ENCODE measurements around the gene CDR2. TPM values are rescaled to one million over a fixed set of nuclear protein-coding genes. Genes with fewer than 3 reads are reported as not detected.

The CDR2 gene
- total RNA-seq, 4 donors from 2014 or later = 10.7 to 37.1 (median 21.6) TPM

- Histone ChIP-seq H3K36me3 (peaks cover 91% of the 10 kb centered on the region), H3K27ac (no peak overlapping the region), H3K4me1 (peaks cover 20% of the 10 kb centered on the region), H3K27me3 (no peaks in the 10 kb centered on the region), H3K4me3 (no peak overlapping the region), H3K9me3 (no peaks in the 10 kb centered on the region)
- peak in 1 of 2 donors; percentile 76 for DNase-seq (ENCODE audit: low spot score in 2 of 2)
- TF ChIP-seq POLR2A (IDR thresholded peaks at IDR 0.05) (no peak), POLR2AphosphoS5 (IDR thresholded peaks at IDR 0.05) (no peak), EP300 (IDR thresholded peaks at IDR 0.05) (no peak)
- WGBS = 76% methylated on average over 4 of the region's 9 CpGs
These were observed 58.0 kb downstream of the CDR2 start for GRCh38 chr16:22316411-22316811.

GRCh38 chr16:22315979-22316378 is 58.4 kb downstream of the CDR2 start:
- 83% methylated on average over 1 of the region's 1 CpG for WGBS
- TF ChIP-seq POLR2AphosphoS5 (IDR thresholded peaks at IDR 0.05) (no peak), EP300 (IDR thresholded peaks at IDR 0.05) (no peak), CTCF (IDR thresholded peaks at IDR 0.05) (no peak), POLR2A (IDR thresholded peaks at IDR 0.05) (no peak)
- peaks cover 20% of the 10 kb centered on the region for H3K4me1 ChIP-seq
- DNase-seq (ENCODE audit: low spot score in 2 of 2) = peak in 1 of 2 donors; percentile 6
- no peak overlapping the region for H3K4me3 ChIP-seq
- no peaks in the 10 kb centered on the region for H3K9me3 ChIP-seq
- H3K27ac ChIP-seq = no peak overlapping the region
- peaks cover 93% of the 10 kb centered on the region for H3K36me3 ChIP-seq
- H3K27me3 ChIP-seq = no peaks in the 10 kb centered on the region

- Histone ChIP-seq H3K9me3 (no peaks in the 10 kb centered on the region), H3K4me1 (peaks cover 20% of the 10 kb centered on the region), H3K27ac (peak overlapping the region; percentile 13), H3K4me3 (peak overlapping the region; percentile 12), H3K36me3 (peaks cover 93% of the 10 kb centered on the region), H3K27me3 (no peaks in the 10 kb centered on the region)
- 65% methylated on average over 19 of the region's 37 CpGs for WGBS
- no peak for TF ChIP-seq EP300 (IDR thresholded peaks at IDR 0.05)
- TF ChIP-seq POLR2A (IDR thresholded peaks at IDR 0.05) = no peak
- no peak for TF ChIP-seq CTCF (IDR thresholded peaks at IDR 0.05)
- TF ChIP-seq POLR2AphosphoS5 (IDR thresholded peaks at IDR 0.05) = peak in 1 of 3 donors; percentile 36
- peak in 1 of 2 donors; percentile 26 for DNase-seq (ENCODE audit: low spot score in 2 of 2)
These were observed 59.5 kb downstream of the CDR2 start for GRCh38 chr16:22314661-22315626.

- WGBS = 86% methylated on average over 7 of the region's 10 CpGs
- H3K36me3 ChIP-seq = peaks cover 93% of the 10 kb centered on the region
- no peaks in the 10 kb centered on the region for H3K9me3 ChIP-seq
- peak in 1 of 2 donors; percentile 55 for DNase-seq (ENCODE audit: low spot score in 2 of 2)
- no peak overlapping the region for H3K27ac ChIP-seq
- TF ChIP-seq POLR2AphosphoS5 (IDR thresholded peaks at IDR 0.05) = no peak
- TF ChIP-seq POLR2A (IDR thresholded peaks at IDR 0.05) = no peak
- no peak for TF ChIP-seq EP300 (IDR thresholded peaks at IDR 0.05)
- no peak for TF ChIP-seq CTCF (IDR thresholded peaks at IDR 0.05)
- no peaks in the 10 kb centered on the region for H3K27me3 ChIP-seq
- H3K4me3 ChIP-seq = no peak overlapping the region
- H3K4me1 ChIP-seq = peaks cover 20% of the 10 kb centered on the region
These were observed 60.4 kb downstream of the CDR2 start for GRCh38 chr16:22313876-22314470.

GRCh38 chr16:22312897-22313781 is 61.3 kb downstream of the CDR2 start:
- H3K9me3 ChIP-seq = no peaks in the 10 kb centered on the region
- no peak overlapping the region for H3K4me3 ChIP-seq
- no peaks in the 10 kb centered on the region for H3K27me3 ChIP-seq
- peaks cover 93% of the 10 kb centered on the region for H3K36me3 ChIP-seq
- TF ChIP-seq POLR2A (IDR thresholded peaks at IDR 0.05) = no peak
- TF ChIP-seq POLR2AphosphoS5 (IDR thresholded peaks at IDR 0.05) = no peak
- TF ChIP-seq CTCF (IDR thresholded peaks at IDR 0.05) = no peak
- no peak for TF ChIP-seq EP300 (IDR thresholded peaks at IDR 0.05)
- 72% methylated on average over 23 of the region's 23 CpGs for WGBS
- H3K27ac ChIP-seq = no peak overlapping the region
- H3K4me1 ChIP-seq = peaks cover 20% of the 10 kb centered on the region
- peak in 1 of 2 donors; percentile 65 for DNase-seq (ENCODE audit: low spot score in 2 of 2)

Data from suprapubic skin (tissue), 4 donors.